WTC11 (cell line): Measurements from ENCODE around the gene RFTN1. TPM values are rescaled to one million over a fixed set of nuclear protein-coding genes. Genes with fewer than 3 reads are reported as not detected.

Source experiments
- ATAC-seq: fragments of 200-7000 bp; cut with Tn5 transposase; 2 replicates; pipeline ENCODE4 v1.10.0; 2021; ENCODE audit warnings: mild to moderate bottlenecking, moderate library complexity
- CTCF ChIA-PET: fragments of 300-600 bp; sonication (Branson Sonifier 250); formaldehyde crosslinking; loops from one replicate; lab custom pipeline; 2021; ENCODE audit warnings: antibody characterized with exemption; lab: Charles Lee
- POLR2A ChIA-PET: fragments of 350-600 bp; sonication (Branson Sonifier 250); formaldehyde crosslinking; loops from one replicate; lab custom pipeline; 2021; ENCODE audit warnings: antibody characterized with exemption; lab: Charles Lee
- DNase-seq: peaks from one replicate; pipeline ENCODE4 v3.0.0; 2021; ENCODE audit warnings: low spot score
- H3K27ac Mint-ChIP-seq: 2 replicates; pipeline ENCODE4 v1.8.0; 2021; ENCODE audit warnings: mixed read lengths
- H3K27me3 Mint-ChIP-seq: 2 replicates; pipeline ENCODE4 v1.8.0; 2021; ENCODE audit warnings: low read depth, mild to moderate bottlenecking, moderate library complexity, mixed read lengths
- H3K36me3 Mint-ChIP-seq: 2 replicates; pipeline ENCODE4 v1.8.0; 2021; ENCODE audit warnings: mixed read lengths
- H3K4me1 Mint-ChIP-seq: 2 replicates; pipeline ENCODE4 v1.8.0; 2022; ENCODE audit warnings: mixed read lengths
- H3K4me3 Mint-ChIP-seq: 2 replicates; pipeline ENCODE4 v1.8.0; 2021; ENCODE audit warnings: mild to moderate bottlenecking, moderate library complexity, mixed read lengths
- H3K9me3 Mint-ChIP-seq: 2 replicates; pipeline ENCODE4 v1.8.0; 2021; ENCODE audit warnings: mixed read lengths
- CBFB ChIP-seq: sonication (generic); formaldehyde crosslinking; IDR thresholded peaks from 2 replicates; pipeline ENCODE4 v1.8.1; 2022; ENCODE audit warnings: mild to moderate bottlenecking, low read depth, missing genetic modification reagents
- CREB1 ChIP-seq: sonication (generic); formaldehyde crosslinking; IDR thresholded peaks from 2 replicates; pipeline ENCODE4 v1.8.0; 2023; ENCODE audit warnings: mild to moderate bottlenecking, missing genetic modification reagents
- FOXP1 ChIP-seq: sonication (generic); formaldehyde crosslinking; IDR thresholded peaks from 2 replicates; pipeline ENCODE4 v1.8.0; 2022; ENCODE audit warnings: missing genetic modification reagents, mild to moderate bottlenecking, moderate library complexity, borderline replicate concordance
- HMGA2 ChIP-seq: fragments of 250-450 bp; sonication (Bioruptor Pico); IDR thresholded peaks from 2 replicates; pipeline ENCODE4 v1.4.0; 2021; ENCODE audit warnings: mild to moderate bottlenecking, moderate library complexity
- NR2C2 ChIP-seq: sonication (generic); formaldehyde crosslinking; IDR thresholded peaks from 2 replicates; pipeline ENCODE4 v1.8.0; 2022; ENCODE audit warnings: mild to moderate bottlenecking, missing genetic modification reagents
- NR3C1 ChIP-seq: sonication (generic); formaldehyde crosslinking; conservative IDR thresholded peaks from 2 replicates; pipeline ENCODE4 v1.8.1; 2023; ENCODE audit warnings: low read depth, mild to moderate bottlenecking, missing genetic modification reagents
- PRRX2 ChIP-seq: fragments of 250-450 bp; sonication (Bioruptor Pico); IDR thresholded peaks from 2 replicates; pipeline ENCODE4 v1.8.0; 2021; ENCODE audit warnings: mild to moderate bottlenecking
- TP53 ChIP-seq: sonication (generic); formaldehyde crosslinking; IDR thresholded peaks from 2 replicates; pipeline ENCODE4 v1.8.1; 2023; ENCODE audit warnings: mild to moderate bottlenecking, missing genetic modification reagents
- ZNF671 ChIP-seq: fragments of 250-450 bp; sonication (Bioruptor Pico); IDR thresholded peaks from 2 replicates; pipeline ENCODE4 v1.8.0; 2021; ENCODE audit warnings: mild to moderate bottlenecking
- total RNA-seq: library from RNA; stranded (reverse); gene quantifications from 3 replicates; pipeline ENCODE4 v1.2.3, GENCODE V29; 2021
- TF ChIP-seq, protein P1 (sequence below): fragments of 200-600 bp; IDR thresholded peaks from 2 replicates; pipeline ENCODE4 v1.8.0; 2022; ENCODE audit warnings: antibody characterized with exemption
- TF ChIP-seq, protein P2 (sequence below): fragments of 250-450 bp; sonication (Bioruptor Pico); IDR thresholded peaks from 2 replicates; pipeline ENCODE4 v1.9.0; 2021; ENCODE audit warnings: moderate library complexity, mild to moderate bottlenecking, inconsistent platforms, borderline replicate concordance
- TF ChIP-seq, protein P3 (sequence below): fragments of 250-450 bp; sonication (Bioruptor Pico); IDR thresholded peaks from 2 replicates; pipeline ENCODE4 v1.9.0; 2021; ENCODE audit warnings: mild to moderate bottlenecking, borderline replicate concordance
- TF ChIP-seq, protein P4 (sequence below): sonication (generic); formaldehyde crosslinking; IDR thresholded peaks from 2 replicates; pipeline ENCODE4 v1.8.0; 2022; ENCODE audit warnings: mild to moderate bottlenecking, missing genetic modification reagents
- TF ChIP-seq, protein P5 (sequence below): sonication (generic); formaldehyde crosslinking; IDR thresholded peaks from 2 replicates; pipeline ENCODE4 v1.8.1; 2023; ENCODE audit warnings: mild to moderate bottlenecking, missing genetic modification reagents, moderate library complexity
- TF ChIP-seq, protein P6 (sequence below): sonication (generic); formaldehyde crosslinking; IDR thresholded peaks from 2 replicates; pipeline ENCODE4 v1.8.0; 2022; ENCODE audit warnings: missing genetic modification reagents

Gene RFTN1
- total RNA-seq, 1 experiment from 2014 or later, result 3.8 TPM

DNA sequence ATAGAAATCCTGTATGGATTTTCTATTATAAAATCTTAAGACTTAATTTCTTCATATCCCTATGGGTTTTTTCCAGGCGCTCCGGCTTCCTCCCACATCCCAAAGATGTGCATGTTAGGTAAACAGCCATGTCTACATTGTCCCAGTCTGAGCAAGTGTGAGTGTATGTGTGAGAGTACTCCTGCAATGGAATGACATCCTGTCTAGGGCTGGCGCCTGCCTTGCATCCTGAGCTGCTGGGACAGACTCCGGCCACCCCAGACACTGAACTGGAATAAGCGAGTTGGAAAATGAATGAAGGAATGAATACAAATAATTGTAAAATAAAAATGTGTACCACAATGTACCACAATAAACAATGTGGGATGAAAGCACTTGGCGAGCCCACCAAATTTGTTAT, 69.2 kb downstream of the RFTN1 start (continued):
- TF ChIP-seq, protein P1, sequence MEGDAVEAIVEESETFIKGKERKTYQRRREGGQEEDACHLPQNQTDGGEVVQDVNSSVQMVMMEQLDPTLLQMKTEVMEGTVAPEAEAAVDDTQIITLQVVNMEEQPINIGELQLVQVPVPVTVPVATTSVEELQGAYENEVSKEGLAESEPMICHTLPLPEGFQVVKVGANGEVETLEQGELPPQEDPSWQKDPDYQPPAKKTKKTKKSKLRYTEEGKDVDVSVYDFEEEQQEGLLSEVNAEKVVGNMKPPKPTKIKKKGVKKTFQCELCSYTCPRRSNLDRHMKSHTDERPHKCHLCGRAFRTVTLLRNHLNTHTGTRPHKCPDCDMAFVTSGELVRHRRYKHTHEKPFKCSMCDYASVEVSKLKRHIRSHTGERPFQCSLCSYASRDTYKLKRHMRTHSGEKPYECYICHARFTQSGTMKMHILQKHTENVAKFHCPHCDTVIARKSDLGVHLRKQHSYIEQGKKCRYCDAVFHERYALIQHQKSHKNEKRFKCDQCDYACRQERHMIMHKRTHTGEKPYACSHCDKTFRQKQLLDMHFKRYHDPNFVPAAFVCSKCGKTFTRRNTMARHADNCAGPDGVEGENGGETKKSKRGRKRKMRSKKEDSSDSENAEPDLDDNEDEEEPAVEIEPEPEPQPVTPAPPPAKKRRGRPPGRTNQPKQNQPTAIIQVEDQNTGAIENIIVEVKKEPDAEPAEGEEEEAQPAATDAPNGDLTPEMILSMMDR, result no peak
- TF ChIP-seq TP53 (no peak), CREB1 (no peak), NR3C1 (CRISPR knock-in tag) (no peak)

DNA sequence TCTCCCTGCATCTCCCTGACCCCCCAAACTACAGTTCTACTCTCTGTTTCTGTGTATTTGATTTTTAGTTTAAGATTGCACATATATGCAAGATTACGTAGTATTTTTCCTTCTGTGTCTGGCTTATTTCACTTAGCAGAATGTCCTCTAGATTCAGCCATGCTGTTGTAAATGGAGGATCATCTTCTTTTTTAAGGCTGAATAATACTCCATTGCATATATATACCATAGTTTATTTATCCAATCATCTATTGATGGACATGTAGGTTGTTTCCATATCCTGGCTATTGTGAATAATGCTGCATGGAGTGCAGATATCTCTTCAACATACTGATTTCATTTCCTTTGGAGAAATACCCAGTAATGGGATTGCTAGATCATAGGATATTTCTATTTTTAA, 70.8 kb downstream of the RFTN1 start:
- POLR2A ChIA-PET, result no interaction called here
- H3K36me3 Mint-ChIP-seq, result no peaks in the 10 kb centered on the region
- H3K27ac Mint-ChIP-seq, result no peak overlapping the region
- TF ChIP-seq PRRX2 (CRISPR knock-in tag), result no peak
- TF ChIP-seq CBFB (CRISPR knock-in tag), result no peak
- no peak for TF ChIP-seq HMGA2 (CRISPR knock-in tag)
- H3K4me3 Mint-ChIP-seq, result no peak overlapping the region
- H3K9me3 Mint-ChIP-seq, result peaks cover 3% of the 10 kb centered on the region; the same call in 1 of the 2 replicates
- CTCF ChIA-PET, result no interaction called here
- DNase-seq, result no peak
- no peak for ATAC-seq
- H3K27me3 Mint-ChIP-seq, result no peaks in the 10 kb centered on the region; the same call in 1 of the 2 replicates
- no peaks in the 10 kb centered on the region for H3K4me1 Mint-ChIP-seq

DNA sequence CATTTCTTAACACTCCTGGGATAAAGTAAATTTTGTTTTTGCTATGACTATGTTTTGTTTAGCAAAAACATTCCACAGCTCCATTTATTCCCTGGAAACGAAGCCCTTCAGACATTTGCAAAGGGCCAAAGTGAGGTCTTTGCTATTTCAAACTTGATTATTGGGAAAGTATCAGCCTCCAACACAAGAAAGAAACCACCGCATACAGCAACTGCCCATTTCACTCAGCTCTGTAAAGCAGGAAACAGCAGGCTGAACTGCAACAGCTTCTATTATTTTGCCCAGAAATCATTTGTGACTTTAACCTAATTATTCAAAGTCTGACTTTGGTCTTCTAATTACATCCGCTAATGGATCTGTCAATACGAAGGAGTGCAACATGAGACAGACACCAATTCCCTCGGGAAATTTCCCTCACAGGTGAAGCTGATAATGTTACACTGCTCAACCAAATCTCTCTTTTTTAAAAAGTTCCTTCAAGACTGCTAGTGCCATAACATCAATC, 72.1 kb downstream of the RFTN1 start:
- H3K4me3 Mint-ChIP-seq, result no peak overlapping the region
- no peaks in the 10 kb centered on the region for H3K36me3 Mint-ChIP-seq
- TF ChIP-seq, protein P2, sequence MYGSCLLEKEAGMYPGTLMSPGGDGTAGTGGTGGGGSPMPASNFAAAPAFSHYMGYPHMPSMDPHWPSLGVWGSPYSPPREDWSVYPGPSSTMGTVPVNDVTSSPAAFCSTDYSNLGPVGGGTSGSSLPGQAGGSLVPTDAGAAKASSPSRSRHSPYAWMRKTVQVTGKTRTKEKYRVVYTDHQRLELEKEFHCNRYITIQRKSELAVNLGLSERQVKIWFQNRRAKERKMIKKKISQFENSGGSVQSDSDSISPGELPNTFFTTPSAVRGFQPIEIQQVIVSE (CRISPR knock-in tag), result no peak
- TF ChIP-seq, protein P3, sequence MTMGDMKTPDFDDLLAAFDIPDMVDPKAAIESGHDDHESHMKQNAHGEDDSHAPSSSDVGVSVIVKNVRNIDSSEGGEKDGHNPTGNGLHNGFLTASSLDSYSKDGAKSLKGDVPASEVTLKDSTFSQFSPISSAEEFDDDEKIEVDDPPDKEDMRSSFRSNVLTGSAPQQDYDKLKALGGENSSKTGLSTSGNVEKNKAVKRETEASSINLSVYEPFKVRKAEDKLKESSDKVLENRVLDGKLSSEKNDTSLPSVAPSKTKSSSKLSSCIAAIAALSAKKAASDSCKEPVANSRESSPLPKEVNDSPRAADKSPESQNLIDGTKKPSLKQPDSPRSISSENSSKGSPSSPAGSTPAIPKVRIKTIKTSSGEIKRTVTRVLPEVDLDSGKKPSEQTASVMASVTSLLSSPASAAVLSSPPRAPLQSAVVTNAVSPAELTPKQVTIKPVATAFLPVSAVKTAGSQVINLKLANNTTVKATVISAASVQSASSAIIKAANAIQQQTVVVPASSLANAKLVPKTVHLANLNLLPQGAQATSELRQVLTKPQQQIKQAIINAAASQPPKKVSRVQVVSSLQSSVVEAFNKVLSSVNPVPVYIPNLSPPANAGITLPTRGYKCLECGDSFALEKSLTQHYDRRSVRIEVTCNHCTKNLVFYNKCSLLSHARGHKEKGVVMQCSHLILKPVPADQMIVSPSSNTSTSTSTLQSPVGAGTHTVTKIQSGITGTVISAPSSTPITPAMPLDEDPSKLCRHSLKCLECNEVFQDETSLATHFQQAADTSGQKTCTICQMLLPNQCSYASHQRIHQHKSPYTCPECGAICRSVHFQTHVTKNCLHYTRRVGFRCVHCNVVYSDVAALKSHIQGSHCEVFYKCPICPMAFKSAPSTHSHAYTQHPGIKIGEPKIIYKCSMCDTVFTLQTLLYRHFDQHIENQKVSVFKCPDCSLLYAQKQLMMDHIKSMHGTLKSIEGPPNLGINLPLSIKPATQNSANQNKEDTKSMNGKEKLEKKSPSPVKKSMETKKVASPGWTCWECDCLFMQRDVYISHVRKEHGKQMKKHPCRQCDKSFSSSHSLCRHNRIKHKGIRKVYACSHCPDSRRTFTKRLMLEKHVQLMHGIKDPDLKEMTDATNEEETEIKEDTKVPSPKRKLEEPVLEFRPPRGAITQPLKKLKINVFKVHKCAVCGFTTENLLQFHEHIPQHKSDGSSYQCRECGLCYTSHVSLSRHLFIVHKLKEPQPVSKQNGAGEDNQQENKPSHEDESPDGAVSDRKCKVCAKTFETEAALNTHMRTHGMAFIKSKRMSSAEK, result no peak
- TF ChIP-seq, protein P4, sequence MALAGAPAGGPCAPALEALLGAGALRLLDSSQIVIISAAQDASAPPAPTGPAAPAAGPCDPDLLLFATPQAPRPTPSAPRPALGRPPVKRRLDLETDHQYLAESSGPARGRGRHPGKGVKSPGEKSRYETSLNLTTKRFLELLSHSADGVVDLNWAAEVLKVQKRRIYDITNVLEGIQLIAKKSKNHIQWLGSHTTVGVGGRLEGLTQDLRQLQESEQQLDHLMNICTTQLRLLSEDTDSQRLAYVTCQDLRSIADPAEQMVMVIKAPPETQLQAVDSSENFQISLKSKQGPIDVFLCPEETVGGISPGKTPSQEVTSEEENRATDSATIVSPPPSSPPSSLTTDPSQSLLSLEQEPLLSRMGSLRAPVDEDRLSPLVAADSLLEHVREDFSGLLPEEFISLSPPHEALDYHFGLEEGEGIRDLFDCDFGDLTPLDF, result no peak
- ATAC-seq (no peak), DNase-seq (no peak)
- no peak overlapping the region for H3K27ac Mint-ChIP-seq
- CTCF ChIA-PET, result no interaction called here
- POLR2A ChIA-PET, result interaction anchor here (0.7 kb wide), 1 partner anchor 64 kb away, joined by 4 read pairs; no protein-coding TSS in a partner anchor
- H3K9me3 Mint-ChIP-seq, result peaks cover 3% of the 10 kb centered on the region; the same call in 1 of the 2 replicates
- no peaks in the 10 kb centered on the region; the same call in 1 of the 2 replicates for H3K27me3 Mint-ChIP-seq
- no peaks in the 10 kb centered on the region for H3K4me1 Mint-ChIP-seq

DNA sequence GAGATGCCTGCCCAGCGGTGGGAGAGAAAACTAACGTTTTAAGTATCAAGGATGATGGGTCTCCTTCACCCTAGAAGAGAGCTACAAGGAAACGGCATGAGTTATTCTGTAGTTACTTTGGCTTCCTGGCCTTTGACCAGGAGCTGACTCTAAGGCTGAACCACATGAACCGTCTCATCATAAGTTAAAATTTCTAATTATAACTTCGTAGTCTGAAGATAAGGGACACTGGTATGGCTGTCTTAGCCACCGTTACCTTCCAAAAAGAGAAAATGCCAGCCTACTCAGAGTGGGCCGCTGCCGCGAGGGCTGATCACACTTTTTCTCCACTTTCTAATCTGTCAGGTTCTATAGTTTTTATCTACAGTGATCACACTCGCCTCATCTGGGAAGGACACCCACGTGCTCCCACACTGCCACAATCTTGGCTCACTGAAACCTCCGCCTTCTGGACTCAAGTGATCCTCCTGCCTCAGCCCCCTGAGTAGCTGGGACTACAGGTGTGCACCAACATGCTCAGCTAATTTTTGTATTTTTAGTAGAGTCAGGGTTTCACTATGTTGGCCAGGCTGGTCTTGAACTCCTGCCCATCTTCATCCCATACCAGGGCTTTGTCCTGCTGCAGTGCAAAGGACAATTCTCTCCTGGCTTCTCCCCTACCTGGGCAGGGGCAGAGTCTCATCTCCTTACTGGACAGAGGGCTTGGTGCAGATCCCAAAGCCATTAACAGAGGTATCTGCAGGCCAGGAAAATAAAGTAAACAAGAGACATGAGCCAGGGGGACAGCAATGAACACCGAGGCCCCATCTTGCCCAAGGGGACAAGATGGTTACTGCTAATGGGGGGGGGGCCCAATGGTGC, 73.4 kb downstream of the RFTN1 start:
- ATAC-seq, result no peak
- no peak for TF ChIP-seq ZNF671 (CRISPR knock-in tag)
- TF ChIP-seq FOXP1 (CRISPR knock-in tag), result no peak
- no peak for TF ChIP-seq NR2C2 (CRISPR knock-in tag)
- TF ChIP-seq, protein P5, sequence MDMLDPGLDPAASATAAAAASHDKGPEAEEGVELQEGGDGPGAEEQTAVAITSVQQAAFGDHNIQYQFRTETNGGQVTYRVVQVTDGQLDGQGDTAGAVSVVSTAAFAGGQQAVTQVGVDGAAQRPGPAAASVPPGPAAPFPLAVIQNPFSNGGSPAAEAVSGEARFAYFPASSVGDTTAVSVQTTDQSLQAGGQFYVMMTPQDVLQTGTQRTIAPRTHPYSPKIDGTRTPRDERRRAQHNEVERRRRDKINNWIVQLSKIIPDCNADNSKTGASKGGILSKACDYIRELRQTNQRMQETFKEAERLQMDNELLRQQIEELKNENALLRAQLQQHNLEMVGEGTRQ (CRISPR knock-in tag), result no peak
- TF ChIP-seq, protein P6, sequence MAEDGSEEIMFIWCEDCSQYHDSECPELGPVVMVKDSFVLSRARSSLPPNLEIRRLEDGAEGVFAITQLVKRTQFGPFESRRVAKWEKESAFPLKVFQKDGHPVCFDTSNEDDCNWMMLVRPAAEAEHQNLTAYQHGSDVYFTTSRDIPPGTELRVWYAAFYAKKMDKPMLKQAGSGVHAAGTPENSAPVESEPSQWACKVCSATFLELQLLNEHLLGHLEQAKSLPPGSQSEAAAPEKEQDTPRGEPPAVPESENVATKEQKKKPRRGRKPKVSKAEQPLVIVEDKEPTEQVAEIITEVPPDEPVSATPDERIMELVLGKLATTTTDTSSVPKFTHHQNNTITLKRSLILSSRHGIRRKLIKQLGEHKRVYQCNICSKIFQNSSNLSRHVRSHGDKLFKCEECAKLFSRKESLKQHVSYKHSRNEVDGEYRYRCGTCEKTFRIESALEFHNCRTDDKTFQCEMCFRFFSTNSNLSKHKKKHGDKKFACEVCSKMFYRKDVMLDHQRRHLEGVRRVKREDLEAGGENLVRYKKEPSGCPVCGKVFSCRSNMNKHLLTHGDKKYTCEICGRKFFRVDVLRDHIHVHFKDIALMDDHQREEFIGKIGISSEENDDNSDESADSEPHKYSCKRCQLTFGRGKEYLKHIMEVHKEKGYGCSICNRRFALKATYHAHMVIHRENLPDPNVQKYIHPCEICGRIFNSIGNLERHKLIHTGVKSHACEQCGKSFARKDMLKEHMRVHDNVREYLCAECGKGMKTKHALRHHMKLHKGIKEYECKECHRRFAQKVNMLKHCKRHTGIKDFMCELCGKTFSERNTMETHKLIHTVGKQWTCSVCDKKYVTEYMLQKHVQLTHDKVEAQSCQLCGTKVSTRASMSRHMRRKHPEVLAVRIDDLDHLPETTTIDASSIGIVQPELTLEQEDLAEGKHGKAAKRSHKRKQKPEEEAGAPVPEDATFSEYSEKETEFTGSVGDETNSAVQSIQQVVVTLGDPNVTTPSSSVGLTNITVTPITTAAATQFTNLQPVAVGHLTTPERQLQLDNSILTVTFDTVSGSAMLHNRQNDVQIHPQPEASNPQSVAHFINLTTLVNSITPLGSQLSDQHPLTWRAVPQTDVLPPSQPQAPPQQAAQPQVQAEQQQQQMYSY (CRISPR knock-in tag), result no peak

More for the DNA sequence above, 73.4 kb downstream of the RFTN1 start:
- Mint-ChIP-seq H3K27ac (no peak overlapping the region), H3K4me1 (no peaks in the 10 kb centered on the region), H3K36me3 (no peaks in the 10 kb centered on the region), H3K4me3 (no peak overlapping the region), H3K27me3 (no peaks in the 10 kb centered on the region; the same call in 1 of the 2 replicates), H3K9me3 (peaks cover 3% of the 10 kb centered on the region; the same call in 1 of the 2 replicates)
- DNase-seq, result no peak
- CTCF ChIA-PET, result no interaction called here
- POLR2A ChIA-PET, result no interaction called here
